Liver (tissue), 9 donors: ENCODE results near the gene MBP. TPM values are rescaled to one million over a fixed set of nuclear protein-coding genes. Genes with fewer than 3 reads are reported as not detected.

ENCODE experiments used
- DNase-seq: peaks from one replicate; pipeline ENCODE4 v3.0.0-alpha.2; 2017; ENCODE audit warnings: low spot score
- H3K27ac ChIP-seq, 2 donors: one replicate each; pipeline ENCODE4 v1.7.0; 2013; ENCODE audit warnings: inconsistent platforms in 2 of 2, low read length in 2 of 2, control low read depth in 1 of 2, low read depth in 1 of 2, mild to moderate bottlenecking in 1 of 2
- H3K27me3 ChIP-seq, 4 donors: one replicate each; pipeline versions ENCODE4 v1.6.1 to v1.7.0; 2013; ENCODE audit warnings: low read length in 3 of 4, inconsistent platforms in 1 of 4, mild to moderate bottlenecking in 1 of 4, moderate library complexity in 1 of 4; ENCODE audit not compliant: control insufficient read depth in 4 of 4, insufficient read depth in 4 of 4
- H3K36me3 ChIP-seq, 4 donors: one replicate each; pipeline versions ENCODE4 v1.6.1 to v1.7.0; 2013; ENCODE audit warnings: low read length in 3 of 4, mild to moderate bottlenecking in 3 of 4, low read depth in 1 of 4, moderate library complexity in 1 of 4; ENCODE audit not compliant: control insufficient read depth in 4 of 4, insufficient read depth in 3 of 4
- H3K4me1 ChIP-seq, 4 donors: one replicate each; pipeline versions ENCODE4 v1.6.1 to v1.7.0; 2013; ENCODE audit warnings: low read length in 3 of 4, mild to moderate bottlenecking in 3 of 4, moderate library complexity in 1 of 4; ENCODE audit not compliant: control insufficient read depth in 4 of 4, insufficient read depth in 4 of 4
- H3K4me3 ChIP-seq, 3 donors: one replicate each; pipeline versions ENCODE4 v1.6.1 to v1.7.0; 2013; ENCODE audit warnings: low read length in 3 of 3, control low read depth in 1 of 3, low read depth in 1 of 3, mild to moderate bottlenecking in 1 of 3
- H3K9ac ChIP-seq, 2 donors: one replicate each; pipeline ENCODE4 v1.7.0; 2013; ENCODE audit warnings: low read length in 2 of 2, mild to moderate bottlenecking in 2 of 2, moderate library complexity in 2 of 2, control low read depth in 1 of 2, low read depth in 1 of 2
- H3K9me3 ChIP-seq, 4 donors: one replicate each; pipeline versions ENCODE4 v1.6.1 to v1.7.0; 2013; ENCODE audit warnings: low read length in 3 of 4; ENCODE audit not compliant: control insufficient read depth in 4 of 4
- EGR1 ChIP-seq, 2 donors: IDR thresholded peaks; 2 replicates each; pipeline ENCODE4 v1.6.1; 2016 to 2018; ENCODE audit warnings: antibody characterized with exemption in 2 of 2, low read depth in 2 of 2
- FOXA2 ChIP-seq: IDR thresholded peaks from 2 replicates; pipeline ENCODE4 v1.6.1; 2016; ENCODE audit warnings: antibody characterized with exemption
- GABPA ChIP-seq, 2 donors: IDR thresholded peaks in 1 of 2; conservative IDR thresholded peaks in 1 of 2; 2 replicates each; pipeline ENCODE4 v1.6.1; 2016; ENCODE audit warnings: antibody characterized with exemption in 2 of 2, mild to moderate bottlenecking in 1 of 2, moderate library complexity in 1 of 2
- HNF4A ChIP-seq, 2 donors: conservative IDR thresholded peaks; 2 replicates each; pipeline ENCODE4 v1.6.1; 2016; ENCODE audit warnings: antibody characterized with exemption in 2 of 2, mild to moderate bottlenecking in 2 of 2
- HNF4G ChIP-seq: IDR thresholded peaks from 2 replicates; pipeline ENCODE4 v1.6.1; 2016; ENCODE audit warnings: antibody characterized with exemption
- JUND ChIP-seq, 2 donors: IDR thresholded peaks; 2 replicates each; pipeline ENCODE4 v1.6.1; 2016; ENCODE audit warnings: antibody characterized with exemption in 2 of 2
- MAX ChIP-seq: IDR thresholded peaks from 2 replicates; pipeline ENCODE4 v1.6.1; 2016; ENCODE audit warnings: antibody characterized with exemption
- NR2F2 ChIP-seq: IDR thresholded peaks from 2 replicates; pipeline ENCODE4 v1.6.1; 2016; ENCODE audit warnings: antibody characterized with exemption
- REST ChIP-seq: IDR thresholded peaks from 2 replicates; pipeline ENCODE4 v1.6.1; 2016; ENCODE audit warnings: antibody characterized with exemption, mild to moderate bottlenecking
- RXRA ChIP-seq, 2 donors: IDR thresholded peaks; 2 replicates each; pipeline ENCODE4 v1.6.1; 2017 to 2018; ENCODE audit warnings: antibody characterized with exemption in 2 of 2, mild to moderate bottlenecking in 1 of 2
- SP1 ChIP-seq: IDR thresholded peaks from 2 replicates; pipeline ENCODE4 v1.6.1; 2018; ENCODE audit warnings: antibody characterized with exemption, mild to moderate bottlenecking
- TAF1 ChIP-seq: conservative IDR thresholded peaks from 2 replicates; pipeline ENCODE4 v1.6.1; 2016; ENCODE audit warnings: antibody characterized with exemption, mild to moderate bottlenecking
- YY1 ChIP-seq: IDR thresholded peaks from 2 replicates; pipeline ENCODE4 v1.6.1; 2016; ENCODE audit warnings: antibody characterized with exemption, mild to moderate bottlenecking
- ZBTB33 ChIP-seq: IDR thresholded peaks from 2 replicates; pipeline ENCODE4 v1.6.1; 2016; ENCODE audit warnings: antibody characterized with exemption
- WGBS: extraction: QIAGEN DNeasy Blood & Tissue Kit; methylation state at CpG from one replicate; pipeline ENCODE4 v1.1.7; 2013; 5-methylcytosine and 5-hydroxymethylcytosine counted together
- polyA plus RNA-seq, 2 donors: library from polyadenylated mRNA; stranded (reverse) in 1 of 2; unstranded in 1 of 2; fragments of 200-250 nt in 1 of 2; fragments of >200 nt in 1 of 2; fragmentation: Nextera tagmentation in 1 of 2; extraction: Ambion mirVana in 1 of 2; gene quantifications; one replicate each; pipeline versions ENCODE4 v1.2.1 to v1.2.3, GENCODE V29; 2013 to 2015
- total RNA-seq, 2 donors: library from RNA; depleted of rRNA; stranded (reverse); fragments of >200 nt; gene quantifications; one replicate each; pipeline ENCODE4 v1.2.3, GENCODE V29; 2014
- donor health status: healthy.
- donor health status: healthy.
- donor health status: healthy.
- donor health status: healthy.
- donor health status: healthy.

The MBP gene
- total and polyA plus RNA-seq, 4 donors = 9.7 to 23.3 (median 17.7) TPM

GRCh38 chr18:77006305-77007175 is 126.0 kb downstream of the MBP start:
- Histone ChIP-seq H3K4me1 (peaks cover 0 to 7% (median 0%) of the 10 kb centered on the region in 4 donors), H3K27me3 (no peaks in the 10 kb centered on the region), H3K36me3 (peaks cover 0 to 7% (median under 1%) of the 10 kb centered on the region in 4 donors), H3K27ac (no peak overlapping the region), H3K9ac (no peak overlapping the region), H3K4me3 (no peak overlapping the region), H3K9me3 (no peaks in the 10 kb centered on the region)
- TF ChIP-seq JUND (IDR thresholded peaks at IDR 0.05) = no peak
- TF ChIP-seq MAX = no peak
- TF ChIP-seq HNF4G = no peak
- TF ChIP-seq HNF4A (conservative IDR thresholded peaks at IDR 0.05) = no peak
- no peak for TF ChIP-seq NR2F2
- no peak for TF ChIP-seq TAF1
- TF ChIP-seq REST = no peak
- no peak for TF ChIP-seq RXRA (IDR thresholded peaks at IDR 0.05)
- TF ChIP-seq YY1 = no peak
- DNase-seq = no peak
- WGBS = 82% methylated on average over 29 of the region's 29 CpGs

- no peak for TF ChIP-seq ZBTB33
- TF ChIP-seq FOXA2 = no peak
- no peak for TF ChIP-seq NR2F2
- no peak for TF ChIP-seq RXRA (IDR thresholded peaks at IDR 0.05)
- no peak for TF ChIP-seq GABPA (IDR thresholded peaks at IDR 0.05 in 1 of 2, conservative IDR thresholded peaks at IDR 0.05 in 1 of 2)
- TF ChIP-seq HNF4A (conservative IDR thresholded peaks at IDR 0.05) = no peak
- no peak for TF ChIP-seq YY1
- no peak for TF ChIP-seq EGR1 (IDR thresholded peaks at IDR 0.05; ENCODE audit: low read depth in 2 of 2)
- TF ChIP-seq SP1 = no peak
- Histone ChIP-seq H3K27ac (no peak overlapping the region), H3K9ac (no peak overlapping the region), H3K36me3 (peaks cover 0 to 3% (median under 1%) of the 10 kb centered on the region in 4 donors), H3K4me1 (peaks cover 0 to 7% (median under 1%) of the 10 kb centered on the region in 4 donors), H3K4me3 (no peak overlapping the region), H3K9me3 (no peaks in the 10 kb centered on the region), H3K27me3 (no peaks in the 10 kb centered on the region)
- DNase-seq = no peak
- WGBS = 93% methylated on average over 11 of the region's 11 CpGs
These were observed 126.9 kb downstream of the MBP start for GRCh38 chr18:77005651-77006195.
